Parietal lobe (tissue), 2 donors: ENCODE measurements around the gene UBE2R2. TPM values are rescaled to one million over a fixed set of nuclear protein-coding genes. Genes with fewer than 3 reads are reported as not detected.

ENCODE experiments used
- small RNA-seq: library from RNA; depleted of rRNA; stranded (forward); fragments of <200 nt; gene quantifications from one replicate; pipeline ENCODE3, GENCODE V24; 2014; ENCODE audit warnings: low replicate concordance
- total RNA-seq: library from RNA; depleted of rRNA; stranded (reverse); fragments of >200 nt; gene quantifications from one replicate; pipeline ENCODE4 v1.2.3, GENCODE V29; 2014

The UBE2R2 gene
- 32.6 TPM for total RNA-seq

DNA sequence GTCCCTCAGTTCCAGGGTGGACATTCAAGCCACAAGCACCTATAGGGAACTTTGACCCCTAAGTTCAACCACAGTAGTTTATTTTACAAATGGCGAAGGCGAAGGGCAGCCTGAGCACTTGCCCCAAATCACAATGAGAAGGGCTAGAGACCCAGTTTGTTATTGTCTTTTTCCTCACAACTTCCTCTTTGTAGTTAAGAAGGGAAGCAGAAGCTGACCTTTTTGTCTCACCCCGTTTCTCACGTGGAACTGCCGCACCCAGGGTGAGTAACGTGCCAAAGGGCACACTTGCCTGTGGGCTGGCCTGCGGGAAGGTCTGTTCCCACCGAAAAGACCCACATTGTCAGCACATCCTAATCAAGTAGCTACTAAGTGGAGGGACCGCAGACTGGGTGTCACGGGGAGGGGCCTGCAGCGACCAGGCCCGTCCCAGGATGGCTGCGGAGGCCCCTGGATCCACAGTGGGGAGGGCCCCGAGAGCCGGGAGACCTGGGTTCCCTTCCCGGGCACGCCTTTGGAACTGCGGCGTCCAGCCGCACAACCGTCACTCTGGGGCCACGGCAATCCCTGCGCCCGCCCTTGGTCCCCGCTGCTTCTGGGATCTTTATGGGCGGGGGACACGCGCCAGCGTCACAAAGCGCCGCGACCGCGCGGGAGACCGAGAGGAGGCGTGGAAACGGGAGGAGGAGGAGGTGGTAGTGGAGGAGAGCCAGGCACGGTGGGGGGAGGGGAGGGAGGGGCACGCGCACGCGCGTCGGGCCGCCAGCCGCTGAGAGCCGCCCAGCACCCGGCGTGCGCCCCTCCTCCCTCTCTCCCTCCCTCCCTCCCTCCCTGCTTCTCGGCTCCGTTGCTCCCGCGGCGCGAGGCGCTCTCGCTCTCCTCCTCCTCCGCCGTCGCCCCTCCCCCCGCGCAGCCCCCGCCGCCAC is at the start of gene UBE2R2:
Gene UBE2R2 (plus strand): TSS at position 834 of the 926 bp plus-strand sequence. CDS start 598 bp downstream, outside the sequence.

GRCh38 chr9:33795281-33795680 is 21.7 kb upstream of the UBE2R2 start, which contains the start of gene PRSS3:
PRSS3 (plus strand) TSS chr9:33795561; CDS start chr9:33795574, 13 bp downstream.

Small RNA genes lying within 50 kb of the gene (small RNA-seq; reads per million reads assigned to genes)
- gene RF00019 (not detected), gene RNU4ATAC11P (not detected), gene SNORD121A (71.0 reads per million, percentile 95 among the genes with 10 or more reads in this experiment), gene SNORD121B (not detected)

Other genes starting within 250 kb of the UBE2R2 start
- gene PRSS3, start 21.6 kb upstream of the UBE2R2 start, total RNA-seq = not detected
- gene UBAP2, start 231.7 kb downstream of the UBE2R2 start, total RNA-seq = 73.9 TPM